ENCODE measurements around the gene SLC25A47. TPM values are rescaled to one million over a fixed set of nuclear protein-coding genes. Genes with fewer than 3 reads are reported as not detected.
"Not testable (repeated sequence)": the region's sequence is repeated elsewhere in the genome, so short reads cannot be mapped to it uniquely, and the experiment has no call there.

SLC25A47 gene
- total RNA-seq: not detected
- long read RNA-seq: 0 reads

- intact Hi-C loops (cut with DNase I): no loop called here
- DNase-seq (ENCODE audit: missing footprints) (no peak), ATAC-seq (no peak)
Measured at GRCh38 chr14:100323121-100323941, at the start of gene SLC25A47. SLC25A47 (plus strand) TSS chr14:100323339; CDS start chr14:100323415, 76 bp downstream.

DNA sequence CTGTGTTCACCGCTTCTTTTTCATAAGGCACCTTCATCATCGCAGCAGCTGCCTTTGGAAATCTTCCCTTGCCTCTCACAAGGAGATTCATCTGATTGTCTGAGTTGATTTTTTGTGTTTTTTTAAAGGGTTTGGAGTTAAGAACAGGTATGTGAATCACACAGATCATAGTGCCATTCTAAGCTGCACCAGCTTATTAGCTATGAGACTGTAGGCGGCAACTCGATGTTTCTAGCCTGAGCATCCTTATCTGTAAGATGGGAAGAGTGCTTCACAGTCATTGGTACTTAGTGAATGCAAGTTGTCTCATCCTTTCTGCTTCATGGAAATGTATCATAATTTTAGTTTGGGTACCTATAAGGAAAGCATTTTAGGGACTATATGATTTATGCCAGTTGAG, 48.9 kb upstream of the SLC25A47 start:
- no peak for ATAC-seq
- intact Hi-C loops (cut with DNase I): no loop called here
- DNase-seq (ENCODE audit: missing footprints): no peak

DNA sequence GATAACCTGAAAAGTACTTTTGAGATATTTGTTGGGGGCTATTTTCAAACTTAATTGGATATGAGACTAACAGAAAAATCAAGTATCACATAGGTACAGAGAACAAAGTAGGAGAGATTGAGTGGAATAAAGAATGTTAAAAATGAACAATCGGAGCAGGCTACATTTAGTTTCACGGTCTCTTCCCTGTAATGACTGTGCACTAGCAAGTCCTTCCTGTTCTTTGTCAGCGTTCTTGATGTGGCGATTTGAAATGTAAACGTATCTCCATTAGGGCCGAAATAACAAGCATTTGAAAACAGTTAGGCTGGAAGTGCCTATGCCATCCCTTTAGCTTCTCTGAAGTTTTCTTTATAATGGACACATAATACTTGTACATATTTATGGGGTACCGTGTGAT, 47.9 kb upstream of the SLC25A47 start:
- DNase-seq (ENCODE audit: missing footprints) (no peak), ATAC-seq (no peak)
- intact Hi-C loops (cut with DNase I): no loop called here

DNA sequence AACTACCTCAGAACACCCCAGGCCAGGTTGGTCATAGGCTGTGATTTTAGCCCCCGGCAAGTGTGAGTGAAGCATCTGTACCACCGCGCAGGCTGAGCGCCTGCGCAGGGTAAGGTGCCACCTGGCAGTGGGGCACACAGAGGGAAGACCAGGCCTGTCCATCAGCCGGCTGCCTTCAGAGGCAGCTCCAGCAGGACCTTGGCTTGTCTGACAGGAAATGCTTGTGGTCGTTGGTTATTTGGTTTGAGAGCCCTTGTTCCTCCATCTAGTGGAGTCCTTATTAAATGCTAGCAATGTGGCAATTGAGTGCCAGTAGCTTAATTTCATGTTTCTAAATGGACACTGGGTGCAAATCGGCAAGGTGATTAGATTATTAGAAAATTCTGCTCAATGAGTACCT, 44.4 kb upstream of the SLC25A47 start:
- DNase-seq (ENCODE audit: missing footprints) (no peak), ATAC-seq (no peak)
- intact Hi-C loops (cut with DNase I): no loop called here

DNA sequence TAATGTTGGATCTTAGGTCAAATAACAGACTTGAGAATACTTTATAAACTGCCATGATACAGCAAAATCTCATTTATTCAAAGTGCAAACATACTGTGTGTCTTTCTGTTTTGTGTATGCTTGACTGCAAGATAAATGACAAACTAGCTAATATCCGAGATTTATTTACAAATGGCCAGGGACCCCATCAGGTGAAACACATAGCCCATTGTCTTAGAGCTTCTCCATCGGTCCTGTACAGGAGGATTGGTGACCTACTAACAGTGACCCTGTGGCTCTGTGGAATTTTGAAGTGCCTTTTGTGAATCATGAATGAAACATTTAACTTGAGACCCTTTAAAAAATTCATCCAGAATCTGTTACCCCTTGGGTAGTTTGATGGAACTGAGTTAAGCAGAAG, 44.0 kb upstream of the SLC25A47 start:
- ATAC-seq (no peak), DNase-seq (ENCODE audit: missing footprints) (no peak)
- intact Hi-C loops (cut with DNase I): no loop called here

GRCh38 chr14:100279563-100279962, 43.6 kb upstream of the SLC25A47 start:
- intact Hi-C loops (cut with DNase I): no loop called here
- ATAC-seq: no peak
- DNase-seq (ENCODE audit: missing footprints): no peak

DNA sequence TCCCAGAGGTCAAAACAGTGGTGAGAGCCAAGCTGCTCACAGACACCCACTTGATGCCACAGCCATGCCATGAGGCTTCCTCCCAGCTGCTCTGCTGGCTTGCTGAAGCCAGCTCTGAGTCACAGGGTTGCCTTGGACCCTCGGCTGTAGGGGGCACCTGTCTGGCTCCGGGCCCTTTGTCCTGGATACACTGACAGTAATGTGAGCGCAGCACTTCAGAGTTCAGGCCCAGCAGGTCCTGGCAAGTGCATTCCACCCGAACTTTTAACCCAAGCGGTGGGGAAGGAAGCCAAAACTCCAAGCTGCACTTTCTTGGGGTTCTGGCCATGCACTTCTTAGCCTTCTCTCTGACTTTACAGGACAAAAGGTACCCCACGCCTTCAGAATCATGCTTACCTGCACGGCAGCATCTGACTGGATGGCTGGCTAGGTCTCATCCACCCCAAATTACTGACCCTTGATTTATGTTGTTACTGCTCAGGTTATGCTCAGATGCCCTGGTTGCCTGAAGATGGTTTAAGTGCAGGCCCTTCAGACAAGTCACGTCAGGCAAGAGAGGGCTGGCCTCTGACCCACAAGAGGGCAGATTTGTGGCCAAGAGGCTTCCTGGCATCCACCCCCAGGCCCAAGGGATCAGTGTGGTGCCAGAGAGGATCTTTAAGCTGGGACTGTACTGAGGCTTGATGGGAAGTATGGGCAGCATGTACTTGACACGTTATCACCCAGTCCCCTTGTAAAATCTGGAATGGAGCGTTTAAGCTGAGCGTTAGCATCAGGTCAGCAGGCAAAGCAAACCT, 41.7 kb upstream of the SLC25A47 start:
- ATAC-seq: no peak
- DNase-seq (ENCODE audit: missing footprints): no peak
- intact Hi-C loops (cut with DNase I): no loop called here

- ATAC-seq (no peak), DNase-seq (ENCODE audit: missing footprints) (no peak)
- intact Hi-C loops (cut with DNase I): no loop called here
Measured at GRCh38 chr14:100282083-100282350, 41.1 kb upstream of the SLC25A47 start.

DNA sequence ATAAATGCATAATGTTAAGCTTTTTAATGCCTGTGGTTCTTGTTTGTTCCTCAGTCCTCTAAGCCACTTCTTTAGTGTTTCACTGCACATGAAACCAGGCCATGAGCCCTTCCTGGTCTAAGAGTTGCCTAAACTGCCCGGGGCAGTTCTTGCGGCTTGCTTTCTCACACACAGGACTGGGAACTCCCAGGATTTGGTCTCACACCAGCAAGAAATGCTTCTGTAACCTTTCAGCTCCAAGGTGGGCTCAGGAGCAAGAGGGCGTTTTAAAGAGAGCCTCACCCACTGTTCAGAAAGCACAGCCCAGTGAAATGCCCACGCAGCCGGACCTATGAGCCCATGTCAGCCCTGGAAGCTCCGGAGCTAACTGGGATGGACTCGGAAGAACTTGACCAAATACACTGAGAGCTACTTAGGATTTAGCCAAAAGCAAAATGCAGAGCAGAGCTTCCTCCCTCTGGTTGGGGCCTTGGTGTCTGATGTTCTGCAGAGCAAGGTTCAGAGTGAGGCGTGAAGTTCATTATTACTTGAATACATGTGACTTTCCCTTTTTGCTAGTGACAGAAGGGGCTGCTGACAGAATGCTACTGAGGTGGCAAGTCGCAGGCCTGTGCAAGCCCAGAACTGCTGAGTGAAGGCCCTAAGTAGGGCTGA, 40.2 kb upstream of the SLC25A47 start:
- no peak for DNase-seq (ENCODE audit: missing footprints)
- intact Hi-C loops (cut with DNase I): no loop called here

GRCh38 chr14:100283436-100283835, 39.7 kb upstream of the SLC25A47 start:
- ATAC-seq; DNase-seq (ENCODE audit: missing footprints); intact Hi-C loops (cut with DNase I): not testable (repeated sequence)

More for the DNA sequence above, 40.2 kb upstream of the SLC25A47 start:
- no peak for ATAC-seq

DNA sequence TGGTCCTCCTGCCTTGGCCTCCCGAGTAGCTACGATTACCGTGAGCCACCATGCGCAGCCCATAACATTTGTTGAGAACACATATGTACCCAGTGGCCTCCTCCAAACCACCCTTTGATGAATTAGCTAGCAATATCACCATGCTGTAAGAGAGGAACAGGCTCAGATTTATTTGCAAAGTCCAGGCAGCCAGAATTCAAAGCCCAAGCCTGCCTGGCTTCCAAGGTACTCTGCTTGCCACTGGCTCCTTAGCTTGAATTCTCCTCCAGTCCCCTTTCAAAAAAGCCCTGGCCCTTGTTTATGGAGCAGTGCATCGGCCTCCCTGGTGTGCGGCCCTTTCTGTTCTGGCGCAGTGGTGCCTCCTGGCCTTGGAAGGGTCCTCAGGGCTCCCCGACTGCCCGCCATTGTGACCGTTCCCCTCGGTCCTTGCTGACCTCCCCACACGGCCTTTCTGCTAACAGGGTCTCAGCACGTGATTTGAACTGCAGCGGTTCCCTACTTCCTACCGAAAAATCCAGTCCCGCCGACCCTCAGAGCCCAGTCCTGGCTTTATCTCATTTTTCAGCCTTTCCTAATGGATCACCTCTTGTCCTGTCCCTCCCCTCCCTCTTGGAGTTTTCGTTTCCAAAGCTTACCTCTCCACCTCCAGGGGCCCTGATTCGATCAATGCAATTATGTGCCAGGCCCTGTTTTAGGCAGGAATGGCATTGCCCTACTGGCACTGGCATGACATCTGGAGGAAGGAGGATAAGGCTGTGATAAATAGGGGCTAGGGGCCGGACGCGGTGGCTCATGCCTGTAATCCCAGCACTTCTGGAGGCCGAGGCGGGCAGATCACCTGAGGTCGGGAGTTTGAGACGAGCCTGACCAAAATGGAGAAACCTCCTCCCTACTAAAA, 38.9 kb upstream of the SLC25A47 start:
- no peak for DNase-seq (ENCODE audit: missing footprints)
- ATAC-seq: no peak
- intact Hi-C loops (cut with DNase I): no loop called here

- intact Hi-C loops (cut with DNase I): loop anchor here (5.0 kb wide), 1 partner anchor 92 kb away; the partner anchor contains the start of gene WDR25
- ATAC-seq (peak; percentile 90), DNase-seq (ENCODE audit: missing footprints) (peak; percentile 88)
Measured at GRCh38 chr14:100285021-100285912, 37.9 kb upstream of the SLC25A47 start.

- DNase-seq (ENCODE audit: missing footprints) (no peak), ATAC-seq (no peak)
Measured at GRCh38 chr14:100285913-100286400, 37.2 kb upstream of the SLC25A47 start.

GRCh38 chr14:100286484-100287191, 36.5 kb upstream of the SLC25A47 start:
- DNase-seq (ENCODE audit: missing footprints): no peak
- ATAC-seq: no peak
- intact Hi-C loops (cut with DNase I): loop anchor here (5.0 kb wide), 1 partner anchor 91 kb away; the partner anchor contains the start of gene WDR25

More at GRCh38 chr14:100285913-100286400, 37.2 kb upstream of the SLC25A47 start:
- intact Hi-C loops (cut with DNase I): loop anchor here (5.0 kb wide), 1 partner anchor 91 kb away; the partner anchor contains the start of gene WDR25

DNA sequence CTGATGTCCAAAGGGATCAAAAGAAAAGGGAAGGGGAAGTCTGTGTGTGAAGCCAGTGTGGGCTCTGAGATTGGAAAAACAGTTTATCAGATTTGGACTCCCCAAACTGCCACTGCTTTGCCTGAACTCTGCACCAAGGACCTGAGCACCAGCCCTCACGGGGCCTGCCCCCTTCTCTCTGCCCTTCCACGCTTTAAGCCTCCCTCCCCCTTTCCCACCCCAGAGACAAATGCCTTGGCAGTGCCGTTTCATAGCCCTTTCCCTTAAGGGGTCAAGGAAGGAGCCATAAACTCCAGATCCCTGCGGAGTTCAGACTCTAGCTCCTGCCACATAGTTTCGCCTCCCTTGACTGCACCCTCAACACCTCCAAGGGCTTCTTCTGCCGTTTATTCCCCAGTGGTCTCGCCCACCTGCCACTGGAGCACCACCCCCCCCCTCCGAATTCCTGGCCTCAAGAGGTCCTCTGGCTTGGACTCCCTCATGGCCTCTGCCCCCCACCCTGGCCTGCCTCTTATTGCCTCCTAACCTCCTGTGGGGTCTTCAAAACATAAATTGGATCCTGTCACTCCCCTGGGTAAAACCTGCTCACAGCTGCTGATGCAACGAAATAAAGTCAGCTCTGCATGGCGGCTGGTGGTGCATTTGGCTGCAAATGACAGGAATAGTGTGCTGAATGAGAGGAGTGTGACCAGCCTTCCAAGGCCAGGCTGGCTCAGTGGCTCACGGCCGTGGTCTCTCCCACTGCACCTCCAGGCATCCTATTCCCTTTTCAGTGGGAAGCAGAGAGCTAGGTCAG, 35.7 kb upstream of the SLC25A47 start:
- intact Hi-C loops (cut with DNase I): loop anchor here (5.0 kb wide), 1 partner anchor 90 kb away; the partner anchor contains the start of gene WDR25
- DNase-seq (ENCODE audit: missing footprints) (no peak), ATAC-seq (no peak)

GRCh38 chr14:100287998-100288295, 35.2 kb upstream of the SLC25A47 start:
- not testable (repeated sequence) for ATAC-seq; DNase-seq (ENCODE audit: missing footprints)
- intact Hi-C loops (cut with DNase I): loop anchor here (5.0 kb wide), 1 partner anchor 89 kb away; the partner anchor contains the start of gene WDR25
